ENCODE data around the gene PLEKHH2.

The PLEKHH2 gene

GRCh38 chr2:43764086-43764705 is 127.1 kb downstream of the PLEKHH2 start:
- no peak for DNase-seq

- DNase-seq: no peak
Observed at GRCh38 chr2:43766006-43766405, 128.9 kb downstream of the PLEKHH2 start.

DNA sequence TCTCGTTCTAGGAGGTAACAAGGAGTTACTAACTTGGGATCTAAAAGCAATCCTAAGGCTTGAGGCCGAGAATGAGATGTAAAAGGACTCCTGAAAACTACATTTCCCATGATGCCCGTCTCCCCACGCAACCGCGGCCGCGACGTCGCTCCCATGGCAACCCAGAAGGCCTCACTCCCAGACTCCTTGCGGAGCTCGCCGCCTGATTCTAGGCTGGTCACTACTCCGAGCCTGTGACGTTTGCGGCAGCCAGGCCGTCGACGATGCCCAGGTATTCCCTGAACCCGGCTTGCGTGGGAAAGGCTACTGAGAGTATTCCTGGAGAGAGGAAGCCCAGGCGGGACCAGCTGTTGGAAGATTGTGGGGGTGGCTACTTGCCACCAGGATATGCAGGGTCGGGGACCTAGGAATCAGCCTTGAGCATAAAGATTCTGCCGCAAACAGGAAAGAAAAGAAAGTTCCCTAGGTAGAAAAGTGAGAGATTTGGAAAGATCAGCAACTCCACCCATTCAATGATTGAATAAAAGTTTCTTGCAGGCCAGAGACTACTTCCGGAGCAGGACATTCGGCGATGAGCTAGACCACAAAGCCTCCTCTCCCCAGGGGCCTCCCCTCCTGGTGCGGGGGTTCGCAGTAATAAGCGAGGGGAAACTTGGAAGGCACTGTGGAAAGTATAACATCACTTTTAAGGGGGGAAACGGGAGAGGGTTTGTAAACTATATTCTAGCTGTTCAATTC is 137.0 kb downstream of the PLEKHH2 start, which contains the start of gene DYNC2LI1:
Gene DYNC2LI1 (plus strand): TSS at position 164 of the 738 bp plus-strand sequence. CDS start 100 bp downstream, at position 264.
- peak; percentile 93 for DNase-seq

GRCh38 chr2:43774617-43775016 is 137.6 kb downstream of the PLEKHH2 start:
- DNase-seq: no peak

DNA sequence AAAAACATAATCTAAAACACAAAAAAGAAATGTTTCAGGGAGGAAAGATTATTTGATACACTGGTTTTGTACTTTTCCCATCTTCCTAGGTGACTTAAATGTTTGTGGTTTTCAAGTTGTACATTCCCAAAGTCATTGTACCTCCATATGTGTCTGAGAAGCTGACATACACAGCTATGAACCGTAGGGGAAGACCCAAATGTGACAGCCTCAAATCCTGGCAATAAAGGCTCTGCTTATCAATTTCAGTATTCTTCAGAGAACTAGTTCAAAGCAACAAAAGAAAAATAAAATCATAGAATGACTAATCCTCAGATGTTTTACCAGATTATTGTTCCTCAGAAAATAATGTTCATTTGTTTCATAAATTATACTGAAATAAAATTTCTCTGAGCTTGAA is 139.3 kb downstream of the PLEKHH2 start:
- DNase-seq: no peak

- DNase-seq: no peak
Observed at GRCh38 chr2:43777306-43777926, 140.4 kb downstream of the PLEKHH2 start.

DNA sequence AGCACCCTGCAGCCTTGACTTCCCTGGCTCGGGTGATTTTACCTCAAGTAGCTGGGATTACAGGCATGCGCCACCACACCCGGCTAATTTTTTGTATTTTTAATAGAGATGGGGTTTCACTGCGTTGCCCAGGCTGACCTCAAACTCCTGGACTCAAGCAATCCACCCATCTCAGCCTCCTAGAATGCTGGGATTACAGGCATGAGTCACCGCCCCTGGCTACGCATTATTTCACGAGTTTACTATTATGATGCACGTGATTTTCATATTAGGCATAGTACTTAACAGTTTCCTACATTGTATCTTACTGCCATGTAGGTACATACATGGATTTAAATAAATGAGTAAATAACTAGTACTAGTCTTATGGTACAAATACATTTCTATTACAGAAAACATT is 141.2 kb downstream of the PLEKHH2 start:
- no peak for DNase-seq

DNA sequence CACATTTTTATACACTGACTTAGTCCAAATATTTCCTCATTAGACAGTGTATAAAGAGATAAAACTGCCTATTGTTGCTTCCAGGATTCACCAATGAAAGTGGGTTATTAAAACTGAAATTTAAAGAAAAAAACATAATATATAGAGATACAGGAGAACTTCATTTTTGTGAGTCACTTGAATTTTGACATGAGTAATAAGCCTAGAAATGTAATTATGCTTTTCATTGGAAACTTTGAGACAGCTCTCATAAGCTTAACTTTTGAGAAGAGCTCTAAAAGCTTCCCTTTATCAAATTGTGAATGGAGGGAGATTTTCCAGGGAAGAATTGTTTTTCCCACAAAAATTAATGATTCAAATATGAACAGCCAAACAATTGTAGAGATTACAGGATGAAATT is 150.8 kb downstream of the PLEKHH2 start:
- no peak for DNase-seq

DNA sequence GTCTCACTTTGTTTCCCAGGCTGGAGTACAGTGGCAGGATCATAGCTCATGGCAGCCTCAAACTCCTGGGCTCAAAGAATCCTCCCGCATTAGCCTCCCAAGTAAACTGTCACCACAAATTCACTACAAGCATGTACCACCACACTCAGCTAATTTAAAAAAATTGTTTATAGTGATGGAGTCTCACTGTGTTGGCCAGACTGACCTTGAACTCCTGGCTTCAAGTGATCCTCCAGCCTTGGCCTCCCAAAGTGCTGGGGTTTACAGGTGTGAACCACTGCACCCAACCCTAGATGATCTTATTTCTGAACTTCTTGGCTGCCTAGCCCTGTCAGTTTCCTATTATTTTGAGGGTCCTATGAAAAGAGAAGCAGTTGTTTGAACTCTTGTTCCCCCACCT is 151.6 kb downstream of the PLEKHH2 start:
- DNase-seq: no peak

DNA sequence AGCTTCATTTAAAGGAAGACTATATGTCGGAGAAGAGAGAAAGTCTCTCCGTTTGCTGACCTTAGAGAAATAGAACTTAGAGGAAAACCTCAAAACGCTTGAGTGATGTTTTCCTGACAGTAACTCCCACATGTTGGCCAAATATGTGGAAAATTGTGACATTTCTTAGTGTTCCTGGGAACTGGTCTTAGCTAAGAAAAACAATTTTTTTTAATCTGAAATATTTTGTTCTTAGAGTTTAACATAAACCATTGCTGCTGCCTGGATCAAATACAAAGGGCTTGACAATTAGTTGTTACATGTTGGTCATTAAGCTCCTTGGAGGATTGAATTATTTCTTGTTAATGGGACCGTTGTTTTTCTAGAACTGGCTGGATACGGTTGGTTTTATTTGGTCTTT is 153.1 kb downstream of the PLEKHH2 start:
- no peak for DNase-seq

GRCh38 chr2:43791035-43791765 is 154.1 kb downstream of the PLEKHH2 start:
- DNase-seq: no peak

DNA sequence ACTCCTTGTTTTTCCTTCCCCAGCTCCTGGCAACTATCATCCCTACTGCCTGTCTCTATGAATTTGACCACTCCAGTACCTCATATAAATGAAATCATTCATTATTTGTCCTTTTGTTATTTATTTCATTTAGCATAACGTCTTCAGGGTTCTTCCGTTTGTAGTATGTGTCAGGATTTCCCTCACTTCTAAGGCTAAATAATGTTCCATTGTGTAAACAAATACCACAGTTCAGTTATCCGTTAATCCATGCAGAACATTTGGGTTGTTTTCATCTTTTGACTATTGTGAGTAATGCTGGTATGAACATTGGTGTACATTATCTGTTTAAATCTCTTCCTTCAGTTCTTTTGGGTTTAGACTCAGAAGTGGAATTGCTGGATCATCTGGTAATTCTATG is 155.6 kb downstream of the PLEKHH2 start:
- DNase-seq: no peak

- DNase-seq: no peak
Observed at GRCh38 chr2:43794956-43795355, 157.9 kb downstream of the PLEKHH2 start.

- DNase-seq: no peak
Observed at GRCh38 chr2:43796206-43796605, 159.1 kb downstream of the PLEKHH2 start.

DNA sequence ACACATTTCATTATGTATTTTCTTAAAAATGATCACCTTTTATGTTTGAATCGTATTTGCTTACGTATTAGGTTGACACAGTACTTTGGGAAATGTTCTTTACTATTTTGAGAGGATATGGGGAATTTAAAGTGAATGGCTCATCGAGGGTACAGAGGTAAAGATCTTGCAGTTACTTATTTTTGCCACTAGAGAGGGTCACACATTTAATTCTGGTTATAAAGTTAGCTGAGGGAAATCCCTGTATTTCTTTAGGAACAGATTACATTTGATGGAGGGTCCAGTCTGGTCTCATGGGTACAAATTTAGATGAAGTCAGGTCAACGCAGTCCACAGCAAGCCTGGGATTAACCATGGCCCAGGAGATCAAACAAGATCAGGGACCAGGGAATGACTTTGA is 161.2 kb downstream of the PLEKHH2 start:
- no peak for DNase-seq

GRCh38 chr2:43800894-43801293 is 163.8 kb downstream of the PLEKHH2 start:
- DNase-seq: no peak

GRCh38 chr2:43802135-43802534 is 165.1 kb downstream of the PLEKHH2 start:
- DNase-seq: no peak

GRCh38 chr2:43803113-43803512 is 166.1 kb downstream of the PLEKHH2 start:
- no peak for DNase-seq

DNA sequence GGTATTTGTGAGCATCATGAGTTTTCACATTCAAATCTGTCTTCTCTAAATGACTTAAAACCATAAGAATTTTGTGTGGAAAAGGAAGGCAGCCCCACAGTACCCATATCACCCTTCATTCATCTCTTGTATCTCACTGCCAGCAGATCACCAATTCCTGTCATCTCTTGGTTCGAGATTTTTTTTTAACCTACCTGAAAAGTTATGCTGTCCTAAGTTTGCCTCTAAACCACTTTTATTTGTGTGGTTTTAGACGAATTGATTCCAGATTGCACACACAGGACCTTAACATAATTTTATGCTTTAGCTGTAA is 169.6 kb downstream of the PLEKHH2 start:
- no peak for DNase-seq

GRCh38 chr2:43810452-43810851 is 173.4 kb downstream of the PLEKHH2 start:
- DNase-seq: no peak

DNA sequence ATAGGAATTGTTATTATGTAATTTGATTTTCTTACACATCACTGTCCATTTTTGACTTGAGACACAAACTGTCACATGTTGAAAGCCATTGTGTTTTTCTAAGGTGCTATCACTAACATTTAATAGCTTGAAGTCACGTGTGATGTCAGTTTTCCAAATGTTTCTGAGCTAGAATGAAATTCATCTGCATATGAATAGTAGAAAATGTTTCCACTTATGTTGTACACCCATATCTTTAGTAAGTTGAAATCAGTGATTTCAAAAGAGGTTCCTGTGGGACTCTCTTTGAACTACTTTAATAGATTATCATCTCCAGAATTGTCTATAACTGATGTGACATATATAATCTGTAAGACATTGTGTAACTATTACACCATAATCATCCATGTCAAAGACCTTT is 173.8 kb downstream of the PLEKHH2 start:
- DNase-seq: no peak

GRCh38 chr2:43812006-43812405 is 174.9 kb downstream of the PLEKHH2 start:
- DNase-seq: no peak

DNA sequence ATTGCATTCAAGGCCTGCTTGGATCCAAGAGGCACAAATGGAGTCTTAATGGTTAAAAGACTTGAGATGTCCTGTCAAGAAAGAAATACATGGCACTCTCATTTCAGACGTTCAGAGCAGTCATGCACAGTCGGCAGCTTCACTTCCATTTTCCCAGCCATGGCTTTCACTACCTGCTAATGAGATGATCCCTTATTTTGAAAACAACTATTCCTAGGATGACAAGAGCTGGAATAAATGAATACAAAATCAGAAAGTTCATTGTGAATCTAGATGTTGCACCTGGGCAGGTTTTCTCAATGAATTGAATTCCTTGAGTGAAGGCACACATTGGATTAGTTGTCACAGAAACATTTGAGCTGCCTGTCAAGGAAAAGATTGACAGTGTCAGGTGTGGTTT is 175.9 kb downstream of the PLEKHH2 start:
- DNase-seq: no peak

- DNase-seq: no peak
Observed at GRCh38 chr2:43814711-43815110, 177.7 kb downstream of the PLEKHH2 start.
